Esophagus mucosa (tissue), 1 donor: ENCODE results near the gene MRPL27. TPM values are rescaled to one million over a fixed set of nuclear protein-coding genes. Genes with fewer than 3 reads are reported as not detected.
A peak's percentile ranks its signal among the peaks of the same experiment; 100 is the strongest.

Experiments
- ATAC-seq: fragments of 200-7000 bp; cut with Tn5 transposase; one replicate; pipeline ENCODE4 v1.9.1; 2020
- total RNA-seq: library from RNA; stranded (reverse); gene quantifications from one replicate; pipeline ENCODE4 v1.2.4, GENCODE V29; 2023
- donor health status: DM: yes; HTN: yes; CAD: no.

The MRPL27 gene
- total RNA-seq, 1 donor from 2014 or later = 64.7 TPM

DNA sequence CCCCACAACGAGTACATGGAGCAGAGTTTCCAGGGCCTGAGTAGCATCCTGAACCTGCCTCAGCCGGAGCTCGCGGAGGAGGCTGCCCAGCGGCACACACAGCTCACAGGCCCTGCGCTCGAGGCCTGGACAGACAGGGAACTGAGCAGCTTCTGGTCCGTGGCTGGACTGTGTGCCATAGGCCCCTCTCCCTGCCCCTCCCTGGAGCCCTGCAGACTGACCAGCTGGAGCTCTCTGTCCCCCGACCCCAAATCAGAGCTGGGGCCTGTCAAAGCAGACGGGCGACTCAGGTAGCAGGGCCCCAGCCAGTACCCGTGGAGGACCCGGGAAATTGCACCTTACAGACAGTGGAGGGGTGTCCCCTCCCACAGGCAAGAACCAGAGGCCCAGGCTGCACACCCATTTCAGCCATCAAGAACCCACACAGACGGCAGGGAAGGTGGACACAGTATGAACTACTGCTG is 13.0 kb downstream of the MRPL27 start:
- ATAC-seq = no peak

DNA sequence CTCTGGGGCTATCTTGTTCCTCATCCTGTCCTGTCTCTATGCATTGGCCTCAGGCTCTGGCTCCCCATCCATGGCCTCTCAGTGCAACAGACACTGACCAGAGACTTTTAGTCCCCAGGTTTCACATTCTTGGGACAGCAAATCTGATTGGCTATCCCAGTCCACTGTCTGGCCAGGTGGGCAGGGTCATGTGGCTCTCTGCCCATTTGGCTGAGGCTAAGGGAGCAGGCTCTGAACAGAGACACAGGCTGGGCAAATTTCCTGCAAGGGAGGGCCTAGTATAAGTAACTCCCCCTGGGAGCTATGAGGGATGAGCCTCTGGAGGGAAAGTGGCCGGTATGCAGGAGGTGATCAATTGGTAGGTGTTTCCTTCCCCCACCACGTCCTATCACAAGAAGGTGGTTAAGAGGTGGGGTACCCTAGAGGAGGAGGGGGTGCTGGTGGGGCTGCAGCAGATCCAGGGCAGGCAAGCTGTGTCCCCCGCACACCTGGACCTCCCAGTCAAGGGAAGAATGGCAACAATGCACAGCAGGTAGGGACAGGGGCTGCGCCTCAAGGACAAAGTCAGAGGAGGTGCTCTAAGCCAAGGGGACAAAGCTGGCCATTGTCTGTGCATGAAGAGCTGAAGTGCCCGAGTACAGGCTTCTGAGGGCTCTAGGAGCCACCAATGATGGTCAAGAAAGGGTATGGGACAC is 13.8 kb downstream of the MRPL27 start:
- no peak for ATAC-seq

DNA sequence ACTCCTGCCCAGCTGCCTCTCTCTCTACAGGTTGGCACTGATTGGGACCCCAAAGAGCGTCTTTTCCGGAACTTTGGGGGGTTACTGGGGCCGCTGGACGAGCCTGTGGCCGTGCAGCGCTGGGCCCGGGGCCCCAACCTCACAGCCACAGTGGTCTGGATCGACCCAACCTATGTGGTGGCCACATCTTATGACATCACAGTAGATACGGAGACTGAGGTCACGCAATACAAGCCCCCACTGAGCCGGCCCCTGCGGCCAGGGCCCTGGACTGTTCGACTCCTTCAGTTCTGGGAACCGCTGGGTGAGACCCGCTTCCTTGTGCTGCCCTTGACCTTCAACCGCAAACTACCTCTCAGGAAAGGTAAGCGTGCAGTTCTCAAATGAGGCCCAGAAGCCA is 14.8 kb downstream of the MRPL27 start:
- ATAC-seq = no peak

DNA sequence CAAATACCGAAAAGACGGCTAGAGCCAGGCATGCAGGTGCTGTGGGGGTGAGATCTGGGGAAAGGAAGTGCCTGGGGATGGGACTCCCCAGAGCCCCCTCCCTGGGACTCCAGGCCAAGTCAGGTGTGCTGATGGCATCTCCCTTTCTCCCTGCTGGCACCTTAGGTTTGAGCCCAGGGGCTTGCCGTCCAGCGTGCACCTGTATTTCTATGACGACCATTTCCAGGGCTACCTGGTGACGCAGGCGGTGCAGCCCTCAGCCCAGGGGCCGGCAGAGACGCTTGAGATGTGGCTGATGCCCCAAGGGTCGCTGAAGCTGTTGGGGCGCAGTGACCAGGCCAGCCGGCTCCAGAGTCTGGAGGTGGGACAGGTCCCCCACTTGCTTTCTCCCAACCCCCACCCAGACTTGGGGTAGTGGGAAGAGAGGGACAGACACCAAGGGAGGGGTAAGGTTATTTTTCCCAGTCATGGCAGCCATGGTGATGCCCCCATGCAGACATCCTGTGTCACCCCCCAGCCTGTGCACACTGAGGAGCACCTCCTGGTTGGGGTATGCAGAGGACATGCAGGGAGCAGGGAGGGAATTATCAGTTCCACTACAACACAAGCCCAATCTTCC is 16.0 kb downstream of the MRPL27 start:
- ATAC-seq = no peak

DNA sequence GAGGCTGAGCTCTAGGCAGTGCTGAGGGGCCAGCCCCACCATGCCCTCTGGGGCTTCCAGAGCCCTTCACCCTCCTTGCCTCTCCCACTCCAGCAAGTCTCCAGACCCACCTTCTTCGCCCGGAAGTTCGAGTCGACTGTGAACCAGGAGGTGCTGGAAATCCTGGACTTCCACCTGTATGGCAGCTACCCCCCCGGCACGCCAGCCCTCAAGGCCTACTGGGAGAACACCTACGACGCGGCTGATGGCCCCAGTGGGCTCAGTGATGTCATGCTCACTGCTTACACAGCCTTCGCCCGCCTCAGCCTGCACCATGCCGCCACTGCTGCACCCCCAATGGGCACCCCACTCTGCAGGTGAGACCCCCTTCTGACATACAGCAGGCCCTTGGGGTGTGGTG is 16.6 kb downstream of the MRPL27 start:
- ATAC-seq = no peak

DNA sequence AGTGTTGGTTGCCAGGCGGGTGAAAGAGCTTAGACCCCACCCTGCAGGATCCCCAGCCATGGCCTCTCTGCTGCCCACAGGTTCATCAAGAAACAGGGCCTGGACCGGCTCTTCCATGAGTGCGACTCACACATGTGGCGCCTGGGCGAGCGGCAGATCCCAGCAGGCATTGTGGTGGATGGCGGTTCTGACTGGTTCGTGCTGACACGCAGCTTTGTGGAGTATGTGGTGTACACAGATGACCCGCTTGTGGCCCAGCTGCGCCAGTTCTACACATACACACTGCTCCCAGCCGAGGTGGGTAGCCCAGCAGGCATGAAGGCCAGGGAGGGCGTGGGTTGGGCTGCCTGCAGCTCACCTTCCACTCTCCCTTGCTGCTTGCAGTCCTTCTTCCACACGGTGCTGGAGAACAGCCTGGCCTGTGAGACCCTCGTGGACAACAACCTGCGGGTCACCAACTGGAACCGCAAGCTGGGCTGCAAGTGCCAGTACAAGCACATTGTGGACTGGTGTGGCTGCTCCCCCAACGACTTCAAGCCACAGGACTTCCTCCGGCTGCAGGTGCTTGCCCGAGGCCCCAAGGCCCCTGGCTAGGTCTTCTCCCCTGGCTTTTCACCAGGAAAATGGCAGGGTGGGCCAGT is 17.2 kb downstream of the MRPL27 start:
- peak; percentile 52 for ATAC-seq

DNA sequence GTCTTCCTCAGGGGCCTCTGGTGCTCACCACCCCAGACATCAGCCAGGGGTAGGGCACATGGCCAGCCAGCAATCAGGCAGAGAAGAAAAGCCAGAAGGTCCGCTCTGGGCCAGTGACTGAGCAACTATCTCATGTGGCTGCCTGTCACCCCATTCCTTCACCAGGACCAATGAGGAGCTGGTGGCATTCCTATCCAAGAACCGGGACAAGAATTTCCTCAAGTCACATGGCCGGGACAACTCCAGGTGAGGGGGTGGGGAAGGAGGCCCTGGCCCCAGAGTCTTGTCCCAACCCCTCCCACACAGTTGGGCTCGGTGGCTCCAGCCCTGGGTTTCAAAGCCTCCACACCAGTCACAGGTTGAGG is 17.7 kb downstream of the MRPL27 start:
- ATAC-seq = no peak

DNA sequence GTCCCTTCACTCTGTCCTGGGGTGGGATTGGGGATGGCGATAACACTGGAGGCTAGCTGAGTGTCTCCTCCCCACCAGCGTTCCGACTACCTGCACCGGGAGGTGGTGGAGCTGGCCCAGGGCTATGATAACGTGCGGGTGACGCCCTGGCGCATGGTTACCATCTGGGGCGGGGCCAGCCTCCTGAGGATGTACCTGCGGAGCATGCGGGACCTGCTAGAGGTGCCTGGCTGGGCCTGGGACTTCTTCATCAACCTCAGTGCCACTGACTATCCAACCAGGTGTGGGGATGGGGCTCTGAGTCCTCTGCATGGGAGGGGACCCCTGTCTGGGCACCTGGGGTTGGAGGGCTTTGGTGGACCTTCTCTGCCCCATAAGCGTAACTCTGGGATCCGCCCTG is 18.2 kb downstream of the MRPL27 start:
- no peak for ATAC-seq

DNA sequence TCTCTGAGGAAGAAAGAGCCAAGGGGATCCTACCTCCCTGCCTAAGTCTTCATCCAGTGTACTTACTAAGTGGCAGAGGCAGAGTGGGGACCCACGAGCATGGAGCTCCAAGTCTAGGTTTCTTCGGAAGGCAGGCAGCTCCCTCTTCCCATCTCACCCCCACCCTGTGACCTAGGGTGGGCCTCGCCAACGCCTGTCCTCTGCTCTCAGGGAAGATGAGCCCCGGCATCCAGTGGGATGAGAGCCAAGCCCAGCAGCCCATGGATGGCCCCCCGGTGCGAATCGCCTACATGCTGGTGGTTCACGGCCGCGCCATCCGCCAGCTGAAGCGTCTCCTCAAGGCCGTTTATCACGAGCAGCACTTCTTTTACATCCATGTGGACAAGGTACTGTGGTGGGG is 18.8 kb downstream of the MRPL27 start:
- ATAC-seq = no peak

DNA sequence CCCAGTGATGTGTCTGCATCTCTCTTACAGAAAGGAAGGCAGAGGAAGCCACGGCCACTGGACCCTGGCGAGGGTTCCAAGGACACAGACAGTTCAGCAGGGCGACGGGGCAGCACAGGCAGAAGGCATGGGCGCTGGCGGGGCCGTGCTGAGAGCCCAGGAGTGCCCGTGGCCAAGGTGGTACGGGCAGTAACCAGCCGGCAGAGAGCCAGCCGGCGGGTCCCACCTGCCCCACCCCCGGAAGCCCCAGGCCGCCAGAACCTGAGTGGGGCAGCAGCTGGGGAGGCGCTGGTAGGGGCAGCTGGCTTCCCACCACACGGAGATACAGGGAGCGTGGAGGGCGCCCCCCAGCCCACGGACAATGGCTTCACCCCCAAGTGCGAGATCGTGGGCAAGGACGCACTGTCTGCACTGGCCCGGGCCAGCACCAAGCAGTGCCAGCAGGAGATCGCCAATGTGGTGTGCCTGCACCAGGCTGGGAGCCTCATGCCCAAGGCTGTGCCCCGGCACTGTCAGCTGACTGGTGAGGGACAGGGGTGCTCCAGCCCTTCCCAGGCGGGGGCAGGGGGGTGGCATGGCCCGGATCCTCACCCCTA is 19.3 kb downstream of the MRPL27 start:
- ATAC-seq = no peak

DNA sequence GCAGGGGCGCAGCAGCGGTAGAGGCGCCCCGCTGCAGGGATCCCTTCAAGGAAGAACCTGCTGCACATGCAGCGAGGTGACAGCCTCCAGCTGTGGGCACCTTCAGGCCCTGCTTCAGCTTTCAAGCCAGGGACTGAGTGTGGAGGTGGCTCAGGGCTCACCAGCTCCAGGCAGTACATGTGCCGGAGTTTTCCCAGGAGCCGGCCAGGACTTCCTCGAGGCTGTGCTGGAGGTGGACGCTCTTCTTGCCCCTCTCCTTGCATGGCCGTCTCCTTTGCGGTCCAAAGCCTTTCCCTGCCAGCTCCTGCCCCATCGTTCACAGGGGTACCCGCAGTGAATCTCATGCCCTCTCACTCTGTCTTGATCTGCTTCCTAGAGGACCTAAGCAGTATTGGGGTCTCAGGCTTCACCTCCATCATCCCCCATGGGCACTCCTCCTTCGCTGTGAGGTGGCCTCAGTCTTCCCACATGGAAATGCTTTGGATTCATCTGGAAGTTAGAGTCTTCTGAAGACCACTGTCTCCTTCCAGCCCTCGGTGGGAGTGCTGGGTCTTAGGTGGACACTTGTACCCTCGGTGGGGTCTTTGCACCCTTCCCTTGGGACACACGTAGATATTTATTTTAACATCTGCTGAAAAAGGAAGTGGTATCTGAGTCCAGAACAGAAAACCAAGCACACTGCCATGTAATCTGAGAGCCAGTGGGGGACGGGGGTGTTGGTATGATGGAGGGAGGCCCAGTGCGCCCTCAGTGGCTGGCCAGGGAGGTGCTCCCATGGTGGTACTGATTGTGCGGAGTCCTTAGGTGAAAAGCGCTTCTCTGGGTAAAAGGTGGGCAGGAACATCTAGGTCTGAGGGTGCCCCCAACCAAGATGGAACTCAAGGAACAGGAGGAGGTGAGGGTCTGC is 20.0 kb downstream of the MRPL27 start:
- no peak for ATAC-seq

DNA sequence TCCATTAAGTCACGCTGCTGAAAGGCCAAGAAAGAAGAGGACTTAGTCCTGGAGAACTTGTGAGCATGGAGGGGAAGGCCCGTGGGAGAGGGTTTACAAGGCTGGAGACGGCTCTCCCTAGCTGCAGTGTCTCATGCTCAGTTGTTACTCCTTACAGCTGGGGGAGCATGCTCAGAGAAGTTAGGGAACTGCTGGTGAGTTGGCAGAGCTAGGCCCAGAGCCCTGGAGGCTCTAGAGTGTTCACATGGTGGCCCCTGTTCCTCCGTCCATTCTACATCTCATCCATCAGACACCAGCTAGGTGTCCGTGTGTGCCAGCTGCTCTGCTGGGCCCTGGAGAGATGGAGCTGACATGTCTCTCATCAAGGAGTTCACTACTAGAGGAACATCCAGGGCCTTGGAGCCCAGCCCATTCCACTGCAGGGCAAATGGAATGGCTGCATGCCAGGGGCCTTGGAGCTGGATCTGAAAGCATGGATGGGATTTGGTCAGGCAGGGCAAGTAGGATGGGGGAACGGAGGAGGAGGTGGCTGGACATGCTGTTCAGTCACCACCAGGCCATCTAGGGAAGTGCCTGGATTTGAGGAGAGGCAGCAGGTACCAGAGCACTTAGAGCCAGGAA is 20.8 kb downstream of the MRPL27 start:
- no peak for ATAC-seq

DNA sequence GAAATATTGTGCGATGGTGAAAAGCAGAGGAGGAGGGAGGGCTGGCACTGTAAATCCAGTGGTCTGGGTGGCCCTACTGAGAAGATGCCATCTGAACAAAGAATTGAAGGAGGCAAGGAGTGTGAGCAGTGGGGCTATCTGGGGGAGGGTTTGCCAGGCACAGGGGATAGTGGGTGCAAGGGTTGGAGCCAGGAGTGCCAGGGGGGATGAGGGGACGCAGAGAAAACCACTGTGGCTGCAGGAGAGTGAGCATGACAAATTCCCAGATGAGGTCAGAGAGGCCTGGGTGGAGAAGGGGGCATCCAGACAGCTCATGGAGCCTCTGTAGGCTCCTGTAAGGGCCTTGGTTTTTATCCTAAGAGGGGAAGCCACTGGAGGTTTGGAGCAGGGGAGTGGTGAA is 22.3 kb downstream of the MRPL27 start:
- no peak for ATAC-seq

DNA sequence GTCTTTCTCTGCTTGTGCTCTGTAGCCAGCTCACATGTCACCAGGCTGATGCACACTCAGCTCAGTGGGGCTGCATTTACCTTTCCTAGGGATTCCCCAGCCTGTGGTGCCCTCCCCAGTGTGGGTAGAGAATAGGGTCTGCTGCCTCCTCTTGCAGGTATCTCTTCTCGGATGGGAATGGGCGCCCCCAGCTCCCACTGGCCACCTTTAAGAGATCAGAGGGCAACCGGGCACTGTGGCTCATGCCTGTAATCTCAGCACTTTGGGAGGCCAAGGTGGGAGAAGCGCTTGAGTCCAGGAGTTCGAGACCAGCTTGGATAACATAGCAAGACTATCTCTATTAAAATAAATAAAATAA is 23.8 kb downstream of the MRPL27 start:
- no peak for ATAC-seq

DNA sequence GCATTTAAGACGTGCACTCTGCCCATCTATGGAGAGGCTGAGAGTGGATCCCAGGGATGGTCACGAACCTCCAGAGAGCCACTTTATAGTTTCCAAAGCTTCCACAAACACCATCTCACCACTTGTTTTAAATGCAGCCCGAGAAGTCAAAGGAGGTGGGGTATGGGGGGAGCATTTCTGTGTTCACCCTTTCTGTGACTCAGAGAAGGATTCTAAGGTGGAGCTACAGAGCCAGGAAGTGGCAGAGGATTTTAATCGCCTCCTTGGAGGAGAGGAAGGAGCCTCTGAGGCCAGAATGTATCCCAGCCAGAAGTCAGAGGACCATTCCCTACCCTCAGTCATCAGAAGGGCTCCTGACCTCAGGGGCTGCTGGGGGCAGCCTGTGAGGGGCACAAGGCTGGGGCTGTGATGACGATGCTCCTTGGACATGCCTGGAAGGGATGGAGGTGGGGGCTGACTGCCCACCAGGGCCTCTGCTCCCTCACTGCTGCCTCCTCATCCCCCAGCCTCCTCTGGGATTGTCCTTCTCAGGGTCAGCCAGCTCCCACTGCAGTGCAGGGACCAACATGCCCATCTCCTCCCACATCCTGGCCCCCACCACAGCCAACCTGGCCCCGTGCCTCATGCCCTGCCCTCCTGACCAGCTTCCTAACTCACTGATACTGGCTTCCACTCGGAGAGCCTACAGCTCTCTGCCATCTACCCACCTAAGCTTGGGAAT is 24.3 kb downstream of the MRPL27 start:
- no peak for ATAC-seq

DNA sequence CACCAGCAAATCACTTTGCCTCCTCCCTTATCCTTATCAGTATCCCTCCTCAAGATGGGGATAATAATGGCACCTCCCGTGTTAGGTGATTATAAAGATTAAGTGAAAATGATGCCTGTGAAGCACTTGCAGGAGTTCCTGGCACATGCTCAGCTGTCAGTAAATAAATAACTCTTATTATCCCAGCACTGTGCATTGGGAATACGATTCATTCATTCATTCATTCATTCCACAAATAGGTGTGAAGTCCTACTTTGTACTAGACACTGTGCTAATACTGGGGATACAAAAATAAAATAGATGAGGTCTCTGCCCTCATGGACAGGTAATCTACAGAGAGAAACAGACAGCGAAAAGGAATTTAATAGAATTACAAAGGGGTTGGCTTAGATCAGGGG is 25.1 kb downstream of the MRPL27 start:
- ATAC-seq = no peak

DNA sequence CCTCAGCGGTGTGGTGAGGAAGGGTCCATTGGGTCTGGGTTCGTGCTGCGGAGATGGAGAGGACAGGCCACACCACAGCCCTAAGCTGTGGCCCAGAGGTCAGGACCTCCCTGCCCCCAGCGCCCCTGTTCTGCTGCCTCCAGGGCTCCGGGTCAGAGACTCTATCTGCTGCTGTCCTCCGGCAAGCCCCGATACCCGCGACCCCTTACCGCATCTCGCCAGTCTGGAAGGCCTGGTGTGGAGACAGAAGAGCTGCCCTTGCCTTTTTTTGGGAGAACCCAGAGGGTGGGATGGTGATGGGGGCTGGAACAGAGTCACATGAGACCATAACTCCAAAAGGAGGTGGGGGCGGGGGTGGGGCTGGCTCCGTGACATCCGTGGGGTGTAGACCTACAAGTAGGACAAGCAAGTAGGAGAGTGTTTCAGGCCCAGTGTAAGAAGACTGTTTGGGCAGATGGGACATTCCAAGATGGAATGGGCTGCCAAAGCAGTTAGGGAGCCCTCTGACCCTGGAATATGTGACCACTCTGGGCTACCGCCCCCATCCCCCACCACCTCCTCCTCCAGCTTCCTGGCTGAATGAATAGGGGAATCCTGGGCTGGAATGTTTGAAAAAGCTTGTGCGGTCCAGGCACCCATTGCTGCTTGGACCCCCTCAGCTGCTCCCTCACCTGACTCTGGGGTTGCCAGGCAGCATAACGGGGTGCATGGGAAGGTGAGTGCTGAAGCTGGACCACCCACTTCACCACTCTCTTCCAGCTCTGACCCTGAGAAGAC is 25.7 kb downstream of the MRPL27 start:
- peak; percentile 3 for ATAC-seq

DNA sequence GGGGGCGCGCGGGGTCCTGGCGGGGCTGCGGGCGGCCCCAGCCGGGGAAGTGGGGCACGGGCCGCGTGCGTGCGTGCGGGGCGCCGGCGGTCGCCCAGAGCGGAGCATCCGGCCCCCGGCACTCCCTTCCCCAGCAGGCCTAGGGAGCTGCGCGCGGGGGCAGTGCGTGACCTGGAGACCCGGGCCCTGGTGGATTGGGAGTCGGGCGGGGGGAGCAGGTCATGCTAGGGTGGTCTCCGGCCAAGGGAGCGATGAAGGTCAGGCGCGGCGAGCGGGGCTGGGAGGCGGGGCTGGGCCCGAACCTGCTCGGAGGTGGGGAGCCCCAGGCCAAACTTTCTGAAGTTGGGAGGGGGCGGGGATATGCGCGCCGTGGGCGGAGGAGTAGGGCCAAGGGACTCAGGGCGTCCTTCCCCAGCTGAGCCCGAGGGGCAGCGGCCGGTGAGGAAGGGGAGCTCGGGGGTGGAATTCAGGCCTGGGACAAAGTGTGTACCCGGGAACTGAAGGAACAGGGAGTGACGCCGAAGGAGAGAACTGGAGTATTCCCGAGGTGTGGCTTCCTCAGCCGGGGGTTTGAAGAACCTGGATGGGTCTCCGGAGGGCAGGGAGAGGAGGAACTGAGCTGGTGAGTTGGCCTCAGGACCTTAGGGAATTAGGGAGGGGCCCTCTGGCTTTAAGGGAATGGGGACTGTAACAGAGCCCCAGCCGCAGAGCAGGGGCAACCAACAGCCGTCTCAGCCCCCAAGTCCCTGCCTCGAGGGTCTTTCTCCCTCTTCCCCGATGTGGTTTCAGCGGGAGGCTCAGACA is 26.5 kb downstream of the MRPL27 start:
- ATAC-seq = peak; percentile 17

DNA sequence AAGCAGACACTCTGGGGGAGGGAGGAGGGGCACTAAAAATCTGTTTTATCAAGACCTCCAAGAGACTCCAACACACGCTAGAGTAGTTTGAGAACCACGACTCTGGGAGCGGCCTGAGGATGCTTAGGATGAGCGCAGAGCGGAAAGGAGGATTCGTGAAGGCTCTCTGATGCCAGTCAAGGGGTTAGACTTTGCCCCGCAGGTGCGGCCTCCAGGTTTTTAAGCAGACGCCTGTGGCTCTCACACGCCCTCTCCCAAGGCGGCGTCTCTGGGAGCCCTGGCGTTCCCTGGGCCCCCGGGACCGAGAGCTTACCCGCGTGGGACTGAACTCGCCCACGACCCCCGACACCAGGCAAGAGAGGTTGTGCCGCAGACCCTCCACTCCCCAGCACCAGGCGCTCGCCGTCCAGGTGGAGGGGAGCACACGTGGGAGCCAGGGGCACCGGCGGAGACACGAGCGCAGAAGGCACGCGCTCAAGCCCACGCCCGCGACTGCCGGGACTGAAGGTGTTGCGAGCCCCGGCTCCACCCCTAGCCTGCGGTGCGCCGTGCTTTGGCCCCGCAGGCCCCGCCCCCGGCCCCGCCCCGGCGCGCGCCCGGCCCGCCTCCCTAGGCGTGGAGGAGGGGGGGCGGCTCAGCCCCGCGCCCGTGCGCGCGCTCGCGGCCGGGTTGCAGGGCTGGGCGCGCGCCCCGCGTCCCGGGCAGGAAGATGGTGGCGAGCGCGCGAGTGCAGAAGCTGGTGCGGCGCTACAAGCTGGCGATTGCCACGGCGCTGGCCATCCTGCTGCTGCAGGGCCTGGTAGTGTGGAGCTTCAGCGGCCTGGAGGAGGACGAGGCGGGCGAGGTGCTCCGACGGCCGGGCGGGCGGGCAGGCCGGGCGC is 27.3 kb downstream of the MRPL27 start, which contains the start of gene XYLT2:
Gene XYLT2, plus strand, starts transcription at position 695 of the 881 bp plus-strand sequence. Its CDS starts 15 bp downstream, at position 710.
- peak; percentile 95 for ATAC-seq
